Fibroblast of villous mesenchyme (primary cell): ENCODE data around the gene BOC. TPM values are rescaled to one million over a fixed set of nuclear protein-coding genes. Genes with fewer than 3 reads are reported as not detected.

Source experiments
- DNase-seq: peaks from one replicate; pipeline ENCODE4 v3.0.0-alpha.2; 2010; ENCODE audit warnings: low read depth
- H3K4me3 ChIP-seq: 2 replicates; pipeline ENCODE4 v1.5.1; 2011; ENCODE audit warnings: low read depth, mild to moderate bottlenecking, low read length
- CTCF ChIP-seq: IDR thresholded peaks from 2 replicates; pipeline ENCODE4 v1.5.1; 2012; ENCODE audit warnings: low read depth, mild to moderate bottlenecking, low read length; ENCODE audit not compliant: insufficient read depth
- total RNA-seq: library from RNA; depleted of rRNA; stranded (reverse); fragments of >200 nt; gene quantifications from 2 replicates; pipeline ENCODE4 v1.2.3, GENCODE V29; 2012

Gene BOC
- total RNA-seq, 1 donor = 14.2 TPM

- TF ChIP-seq CTCF = no peak
- no peak for DNase-seq
- H3K4me3 ChIP-seq = no peak overlapping the region
These were observed 20.5 kb downstream of the BOC start for GRCh38 chr3:113231827-113232253.

GRCh38 chr3:113232342-113232741 is 21.0 kb downstream of the BOC start:
- no peak overlapping the region for H3K4me3 ChIP-seq
- no peak for DNase-seq
- TF ChIP-seq CTCF = no peak

- no peak for TF ChIP-seq CTCF
- no peak for DNase-seq
- no peak overlapping the region for H3K4me3 ChIP-seq
These were observed 22.1 kb downstream of the BOC start for GRCh38 chr3:113233497-113233896.

GRCh38 chr3:113234028-113234427 is 22.7 kb downstream of the BOC start:
- no peak for DNase-seq
- H3K4me3 ChIP-seq = no peak overlapping the region
- no peak for TF ChIP-seq CTCF

- no peak overlapping the region for H3K4me3 ChIP-seq
- DNase-seq = no peak
- TF ChIP-seq CTCF = no peak
These were observed 23.4 kb downstream of the BOC start for GRCh38 chr3:113234688-113235260.

- no peak overlapping the region for H3K4me3 ChIP-seq
- TF ChIP-seq CTCF = no peak
- DNase-seq = no peak
These were observed 27.1 kb downstream of the BOC start for GRCh38 chr3:113238503-113238902.

- no peak for TF ChIP-seq CTCF
- H3K4me3 ChIP-seq = no peak overlapping the region
- no peak for DNase-seq
These were observed 29.5 kb downstream of the BOC start for GRCh38 chr3:113240841-113241240.
